Mesenchymal stem cell (in vitro differentiated cells and primary cell): ENCODE results near the gene PTPRN2.

Experiments used
- DNase-seq: peaks from one replicate; pipeline ENCODE4 v3.0.0-alpha.2; 2013
- H2AFZ ChIP-seq: one replicate; pipeline ENCODE4 v1.6.1; 2013; ENCODE audit warnings: low read depth, mild to moderate bottlenecking, control low read depth, inconsistent platforms, low read length, moderate library complexity
- H2AK5ac ChIP-seq: 2 replicates; pipeline ENCODE4 v1.6.1; 2013; ENCODE audit warnings: low read length, moderate library complexity, mild to moderate bottlenecking, inconsistent platforms; ENCODE audit not compliant: severe bottlenecking
- H2BK120ac ChIP-seq: one replicate; pipeline ENCODE4 v1.6.1; 2013; ENCODE audit warnings: low read depth, mild to moderate bottlenecking, inconsistent platforms, low read length, moderate library complexity
- H2BK12ac ChIP-seq, 2 experiments: one replicate each; pipeline ENCODE4 v1.6.1; 2013; ENCODE audit warnings: inconsistent platforms in 2 of 2, low read length in 2 of 2, mild to moderate bottlenecking in 2 of 2, moderate library complexity in 2 of 2, control low read depth in 1 of 2
- H2BK15ac ChIP-seq: one replicate; pipeline ENCODE4 v1.6.1; 2013; ENCODE audit warnings: mild to moderate bottlenecking, low read depth, inconsistent platforms; ENCODE audit not compliant: poor library complexity, severe bottlenecking
- H2BK5ac ChIP-seq: 2 replicates; pipeline ENCODE4 v1.6.1; 2013; ENCODE audit warnings: low read depth, mild to moderate bottlenecking, low read length, control low read depth, inconsistent platforms; ENCODE audit not compliant: poor library complexity, severe bottlenecking
- H3K14ac ChIP-seq, 2 experiments: one replicate each; pipeline ENCODE4 v1.6.1; 2013; ENCODE audit warnings: inconsistent platforms in 2 of 2, low read length in 2 of 2, control low read depth in 1 of 2, mild to moderate bottlenecking in 1 of 2, moderate library complexity in 1 of 2
- H3K18ac ChIP-seq, 2 experiments: one replicate each; pipeline ENCODE4 v1.6.1; 2013; ENCODE audit warnings: inconsistent platforms in 2 of 2, low read length in 2 of 2, control low read depth in 1 of 2, low read depth in 1 of 2, mild to moderate bottlenecking in 1 of 2
- H3K23ac ChIP-seq, 2 experiments: one replicate each; pipeline ENCODE4 v1.6.1; 2013; ENCODE audit warnings: inconsistent platforms in 2 of 2, low read length in 2 of 2, mild to moderate bottlenecking in 2 of 2, moderate library complexity in 2 of 2, control low read depth in 1 of 2
- H3K27ac ChIP-seq: 2 replicates; pipeline ENCODE4 v1.5.1; 2013; ENCODE audit warnings: mild to moderate bottlenecking, moderate library complexity, low read length, control low read depth, inconsistent platforms; ENCODE audit not compliant: poor library complexity, severe bottlenecking
- H3K27me3 ChIP-seq, 2 experiments: 2 replicates each; pipeline versions ENCODE4 v1.6.1 to v1.7.0; 2013; ENCODE audit warnings: low read length in 2 of 2, mild to moderate bottlenecking in 2 of 2, moderate library complexity in 2 of 2, control low read depth in 1 of 2, inconsistent platforms in 1 of 2; ENCODE audit not compliant: control insufficient read depth in 1 of 2, insufficient read depth in 1 of 2
- H3K36me3 ChIP-seq, 2 experiments: 2 replicates each; pipeline versions ENCODE4 v1.6.1 to v1.7.0; 2013; ENCODE audit warnings: low read length in 2 of 2, control low read depth in 1 of 2, inconsistent platforms in 1 of 2, low read depth in 1 of 2, mild to moderate bottlenecking in 1 of 2; ENCODE audit not compliant: insufficient read depth in 2 of 2, control insufficient read depth in 1 of 2
- H3K4ac ChIP-seq, 2 experiments: one replicate each; pipeline ENCODE4 v1.6.1; 2013; ENCODE audit warnings: inconsistent platforms in 2 of 2, low read length in 2 of 2, mild to moderate bottlenecking in 2 of 2, moderate library complexity in 2 of 2, control low read depth in 1 of 2, low read depth in 1 of 2
- H3K4me1 ChIP-seq: 2 replicates; pipeline ENCODE4 v1.6.1; 2013; ENCODE audit warnings: low read depth, low read length, control low read depth; ENCODE audit not compliant: control insufficient read depth, insufficient read depth
- H3K4me2 ChIP-seq: 2 replicates; pipeline ENCODE4 v1.6.1; 2013; ENCODE audit warnings: low read length, mild to moderate bottlenecking, inconsistent platforms; ENCODE audit not compliant: poor library complexity, severe bottlenecking
- H3K4me3 ChIP-seq, 2 experiments: 2 replicates each; pipeline versions ENCODE4 v1.5.1 to v1.7.0; 2013; ENCODE audit warnings: low read length in 2 of 2, mild to moderate bottlenecking in 2 of 2, control low read depth in 1 of 2, low read depth in 1 of 2; ENCODE audit not compliant: insufficient read depth in 1 of 2
- H3K79me1 ChIP-seq: replicated peaks from 2 replicates; pipeline ENCODE4 v1.6.1; 2013; ENCODE audit warnings: mild to moderate bottlenecking, control low read depth, low read length, inconsistent platforms; ENCODE audit not compliant: poor library complexity, severe bottlenecking
- H3K9ac ChIP-seq: 2 replicates; pipeline ENCODE4 v1.7.0; 2013; ENCODE audit warnings: mild to moderate bottlenecking, low read length, moderate library complexity
- H3K9me3 ChIP-seq: 2 replicates; pipeline ENCODE4 v1.7.0; 2013; ENCODE audit warnings: mild to moderate bottlenecking, low read length; ENCODE audit not compliant: control insufficient read depth
- H4K8ac ChIP-seq: one replicate; pipeline ENCODE4 v1.6.1; 2013; ENCODE audit warnings: inconsistent platforms, mild to moderate bottlenecking, low read length, moderate library complexity
- H4K91ac ChIP-seq: one replicate; pipeline ENCODE4 v1.6.1; 2013; ENCODE audit warnings: mild to moderate bottlenecking, low read length, inconsistent platforms
- WGBS: methylation state at CpG from one replicate; pipeline ENCODE4 v1.1.7; 2013; ENCODE audit warnings: mixed read lengths; 5-methylcytosine and 5-hydroxymethylcytosine counted together

PTPRN2 gene

DNA sequence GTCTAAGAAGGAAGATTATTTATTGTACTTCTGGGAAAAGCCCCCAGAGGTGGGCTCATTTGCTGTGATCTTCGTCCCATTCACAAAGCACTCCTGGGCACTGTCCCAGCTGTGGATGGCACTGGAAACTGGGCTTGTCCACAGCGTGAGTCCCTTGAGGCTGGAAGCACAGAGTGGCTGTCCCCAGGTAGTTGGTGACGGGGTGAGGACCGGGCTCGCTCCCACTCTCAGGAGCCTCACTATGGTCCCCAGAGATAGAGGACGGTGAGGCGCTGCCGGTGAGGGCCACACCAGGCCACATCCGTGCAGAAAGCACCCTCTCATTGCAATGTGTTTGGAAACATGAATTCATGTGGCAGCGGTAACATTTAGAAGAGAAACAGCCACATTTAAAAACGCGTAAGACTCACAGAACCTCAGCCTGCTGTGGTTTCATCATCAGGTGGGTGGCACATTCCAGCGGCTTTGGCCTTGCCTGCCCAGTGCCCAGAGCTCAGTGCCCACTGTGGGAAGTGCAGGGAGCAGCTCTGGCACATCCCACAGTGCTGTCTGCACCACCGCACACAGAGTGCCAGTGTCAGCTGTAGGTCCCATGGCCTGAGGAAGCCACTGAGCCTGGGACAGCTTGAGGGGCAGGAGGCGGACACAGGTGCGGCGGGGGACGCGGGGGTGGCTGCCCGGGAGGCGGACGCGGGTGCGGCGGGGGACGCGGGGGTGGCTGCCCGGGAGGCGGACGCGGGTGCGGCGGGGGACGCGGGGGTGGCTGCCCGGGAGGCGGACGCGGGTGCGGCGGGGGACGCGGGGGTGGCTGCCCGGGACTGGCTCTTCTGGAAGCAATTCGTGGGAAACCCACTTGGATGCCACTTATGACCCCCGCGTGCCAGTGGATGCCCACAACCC is 801.0 kb downstream of the PTPRN2 start:
- WGBS, result 91% methylated on average over 20 of the region's 47 CpGs
- Histone ChIP-seq H2AFZ (no peak overlapping the region), H3K23ac (no peak overlapping the region), H3K4me1 (peaks cover 3% of the 10 kb centered on the region), H3K18ac (no peak overlapping the region), H2BK120ac (no peak overlapping the region), H3K27ac (no peak overlapping the region), H4K8ac (no peak overlapping the region), H3K79me1 (no peaks in the 10 kb centered on the region), H2AK5ac (no peak overlapping the region), H3K4ac (no peak overlapping the region), H3K4me2 (no peak overlapping the region), H3K14ac (no peak overlapping the region), H3K9ac (no peak overlapping the region), H3K9me3 (no peaks in the 10 kb centered on the region), H2BK12ac (no peak overlapping the region), H2BK15ac (no peak overlapping the region), H2BK5ac (no peak overlapping the region), H3K4me3 (no peak overlapping the region), H3K27me3 (no peaks in the 10 kb centered on the region), H4K91ac (no peak overlapping the region), H3K36me3 (no peaks in the 10 kb centered on the region)
- DNase-seq, result no peak

GRCh38 chr7:157785486-157786186 is 802.0 kb downstream of the PTPRN2 start:
- H3K23ac ChIP-seq, result no peak overlapping the region
- WGBS, result 86% methylated on average over 32 of the region's 32 CpGs

DNA sequence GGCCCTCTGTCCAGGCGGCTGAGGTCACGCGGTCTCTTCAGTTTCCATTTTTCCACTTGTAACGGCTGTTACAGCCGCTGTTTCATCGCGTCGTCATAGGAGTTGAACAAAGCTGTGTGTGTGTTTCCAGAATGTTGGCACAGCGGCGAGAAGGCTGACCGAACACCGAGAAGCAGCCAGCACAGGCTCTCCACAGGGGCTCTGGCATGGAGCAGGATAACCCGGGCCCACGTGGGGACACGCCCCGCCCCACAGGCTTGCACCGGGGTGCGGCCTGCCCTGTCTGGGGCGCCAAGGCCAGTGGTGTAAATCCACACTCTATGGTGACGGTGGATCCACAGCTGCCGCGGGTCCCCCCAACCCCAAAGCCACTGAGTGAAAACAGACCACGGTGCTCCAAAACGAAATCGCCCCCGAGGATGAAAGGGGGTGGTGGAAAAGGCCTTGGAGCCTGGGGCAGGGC is 802.6 kb downstream of the PTPRN2 start:
- H3K9ac ChIP-seq, result no peak overlapping the region
- no peaks in the 10 kb centered on the region for H3K79me1 ChIP-seq
- H3K27ac ChIP-seq, result no peak overlapping the region
- no peak overlapping the region for H3K4me2 ChIP-seq
- no peak overlapping the region for H3K4ac ChIP-seq
- H2BK120ac ChIP-seq, result no peak overlapping the region
- H3K9me3 ChIP-seq, result no peaks in the 10 kb centered on the region
- H2AFZ ChIP-seq, result no peak overlapping the region
- H2BK12ac ChIP-seq, result no peak overlapping the region
- H2BK15ac ChIP-seq, result no peak overlapping the region
- H2BK5ac ChIP-seq, result no peak overlapping the region
- no peak overlapping the region for H4K8ac ChIP-seq
- WGBS, result 89% methylated on average over 26 of the region's 26 CpGs
- no peak overlapping the region for H2AK5ac ChIP-seq
- no peaks in the 10 kb centered on the region for H3K27me3 ChIP-seq
- H3K14ac ChIP-seq, result no peak overlapping the region
- no peak overlapping the region for H3K23ac ChIP-seq
- no peak for DNase-seq
- H3K18ac ChIP-seq, result no peak overlapping the region
- H4K91ac ChIP-seq, result no peak overlapping the region
- H3K4me3 ChIP-seq, result no peak overlapping the region
- H3K4me1 ChIP-seq, result no peaks in the 10 kb centered on the region
- no peaks in the 10 kb centered on the region for H3K36me3 ChIP-seq

More at GRCh38 chr7:157785486-157786186, 802.0 kb downstream of the PTPRN2 start:
- Histone ChIP-seq H2AFZ (no peak overlapping the region), H2BK120ac (no peak overlapping the region), H3K36me3 (no peaks in the 10 kb centered on the region), H3K27me3 (no peaks in the 10 kb centered on the region), H4K8ac (no peak overlapping the region), H3K27ac (no peak overlapping the region), H2AK5ac (no peak overlapping the region), H2BK12ac (no peak overlapping the region), H3K4me2 (no peak overlapping the region), H3K9ac (no peak overlapping the region), H3K4me3 (no peak overlapping the region), H4K91ac (no peak overlapping the region), H3K9me3 (no peaks in the 10 kb centered on the region), H3K14ac (no peak overlapping the region), H3K18ac (no peak overlapping the region), H3K4ac (no peak overlapping the region), H2BK5ac (no peak overlapping the region), H3K4me1 (peaks cover 2% of the 10 kb centered on the region), H3K79me1 (no peaks in the 10 kb centered on the region), H2BK15ac (no peak overlapping the region)
- DNase-seq, result no peak
